GM18867 (cell line): ENCODE results near the gene MYO6.
A peak's percentile ranks its signal among the peaks of the same experiment; 100 is the strongest.

ENCODE experiments used
- ATAC-seq: cut with Tn5 transposase; IDR thresholded peaks from one replicate; pipeline ENCODE4 v1.9.1; 2021; ENCODE audit warnings: mild to moderate bottlenecking, moderate library complexity; ENCODE audit not compliant: unreplicated experiment

MYO6 gene

GRCh38 chr6:75762063-75762462, 13.0 kb downstream of the MYO6 start:
- ATAC-seq, result no peak

DNA sequence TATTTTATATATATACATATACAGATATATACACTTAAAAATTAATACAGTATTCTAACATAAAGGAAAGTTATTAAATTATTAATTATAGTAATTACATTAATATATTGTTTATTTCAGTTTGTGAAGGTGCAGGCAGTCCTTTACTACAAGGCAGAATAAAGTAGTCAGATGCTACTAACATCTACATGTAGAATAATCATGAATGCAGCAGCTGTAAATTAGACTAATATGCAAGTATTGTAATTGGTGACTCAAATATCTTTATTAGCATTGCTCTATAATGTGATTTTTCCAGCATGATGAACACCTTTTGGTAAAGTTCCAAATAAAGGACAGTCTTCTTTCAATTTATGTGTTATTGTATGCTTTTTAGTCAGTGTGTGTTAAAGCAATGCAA, 17.3 kb downstream of the MYO6 start:
- ATAC-seq, result no peak

DNA sequence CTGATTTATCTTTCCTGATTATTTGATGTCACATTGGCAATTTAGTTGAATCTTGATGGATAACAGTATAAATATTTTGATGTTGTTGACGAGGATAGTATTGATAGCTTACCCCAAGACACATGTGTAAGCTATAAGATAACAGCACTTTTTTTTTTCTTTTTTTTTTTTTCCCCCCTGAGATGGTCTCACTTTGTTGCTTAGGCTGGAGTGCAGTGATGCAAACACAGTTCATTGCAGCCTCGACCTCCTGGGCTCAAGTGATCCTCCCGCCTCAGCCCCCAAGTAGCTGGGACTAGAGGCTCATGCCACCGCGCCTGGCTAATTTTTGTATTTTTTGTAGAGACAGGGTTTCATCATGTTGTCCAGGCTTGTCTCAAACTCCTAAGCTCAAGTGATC, 21.8 kb downstream of the MYO6 start:
- ATAC-seq, result no peak

GRCh38 chr6:75775219-75775618, 26.2 kb downstream of the MYO6 start:
- ATAC-seq, result no peak

DNA sequence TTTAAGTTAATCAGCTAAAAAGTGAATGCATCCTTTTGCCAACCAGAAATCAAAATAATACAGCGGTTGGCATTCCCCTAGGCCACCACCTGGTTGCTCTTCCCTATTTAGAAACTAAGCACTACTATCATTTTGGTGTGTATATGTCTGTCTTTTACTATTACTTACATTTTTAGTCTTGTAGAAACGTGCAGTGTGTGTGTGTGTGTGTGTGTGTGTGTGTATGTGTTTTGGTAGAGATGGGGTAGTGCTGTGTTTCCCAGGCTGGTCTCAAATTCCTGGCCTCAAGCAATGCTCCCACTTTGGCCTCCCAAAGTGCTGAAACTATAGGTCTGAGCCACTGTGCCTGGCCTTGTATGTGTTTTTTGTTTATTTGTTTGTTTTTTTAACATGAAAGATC, 27.4 kb downstream of the MYO6 start:
- ATAC-seq, result no peak

DNA sequence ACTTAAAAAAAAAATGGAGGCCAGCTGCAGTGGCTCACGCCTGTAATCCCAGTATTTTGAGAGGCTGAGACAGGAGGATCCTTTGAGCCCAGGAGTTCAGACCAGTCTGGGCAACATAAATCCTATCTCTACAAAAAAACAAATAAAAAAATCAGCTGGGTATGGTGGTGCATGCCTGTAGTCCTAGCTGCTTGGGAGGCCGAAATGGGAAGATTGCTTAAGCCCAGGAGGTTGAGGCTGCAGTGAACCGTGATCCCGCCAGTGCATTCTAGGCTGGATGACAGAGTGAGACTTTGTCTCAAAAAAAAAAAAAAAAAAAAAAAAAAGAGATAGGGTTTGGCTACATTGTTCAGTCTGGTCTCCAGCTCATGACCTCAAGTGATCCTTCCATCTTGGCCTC, 29.7 kb downstream of the MYO6 start:
- ATAC-seq, result no peak

DNA sequence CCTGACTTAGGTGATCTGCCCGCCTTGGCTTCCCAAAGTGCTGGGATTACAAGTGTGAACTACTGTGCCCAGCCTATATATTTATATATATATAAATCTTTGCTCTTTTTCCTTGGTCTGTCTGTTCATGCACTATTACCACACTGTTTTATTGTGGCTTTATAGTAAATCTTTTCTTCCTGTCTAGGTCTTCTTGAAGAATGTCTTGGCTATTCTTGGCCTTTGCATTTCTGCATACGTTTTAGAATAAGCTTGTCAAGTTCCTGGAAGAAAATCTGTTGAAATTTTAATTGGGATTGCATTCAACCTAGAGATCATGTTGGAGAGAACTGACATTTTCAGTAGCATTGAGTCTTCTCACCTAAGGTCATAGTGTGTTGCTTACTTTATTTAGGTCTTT, 37.1 kb downstream of the MYO6 start:
- no peak for ATAC-seq

GRCh38 chr6:75788894-75789293, 39.9 kb downstream of the MYO6 start:
- ATAC-seq, result peak; percentile 72

- ATAC-seq, result no peak
These were observed 42.8 kb downstream of the MYO6 start for GRCh38 chr6:75791881-75792280.

- ATAC-seq, result no peak
These were observed 45.4 kb downstream of the MYO6 start for GRCh38 chr6:75794351-75794846.

GRCh38 chr6:75794954-75795739, 46.1 kb downstream of the MYO6 start:
- ATAC-seq, result no peak

DNA sequence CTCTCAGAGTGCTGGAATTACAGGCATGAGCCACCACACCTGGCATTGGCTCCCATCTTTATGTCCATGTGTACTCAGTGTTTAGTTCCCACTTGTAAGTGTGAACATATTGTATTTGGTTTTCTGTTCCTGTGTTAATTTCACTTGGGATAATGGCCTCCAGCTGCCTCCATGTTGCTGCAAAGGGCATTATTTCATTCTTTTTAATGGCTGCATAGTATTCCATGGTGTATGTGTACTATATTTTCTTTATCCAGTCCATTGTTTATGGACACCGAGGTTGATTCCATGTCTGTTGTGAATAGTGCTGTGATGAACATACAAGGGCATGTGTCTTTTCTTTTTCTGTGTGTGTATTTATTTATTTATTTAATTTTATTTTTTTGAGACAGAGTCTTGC, 47.7 kb downstream of the MYO6 start:
- ATAC-seq, result no peak

DNA sequence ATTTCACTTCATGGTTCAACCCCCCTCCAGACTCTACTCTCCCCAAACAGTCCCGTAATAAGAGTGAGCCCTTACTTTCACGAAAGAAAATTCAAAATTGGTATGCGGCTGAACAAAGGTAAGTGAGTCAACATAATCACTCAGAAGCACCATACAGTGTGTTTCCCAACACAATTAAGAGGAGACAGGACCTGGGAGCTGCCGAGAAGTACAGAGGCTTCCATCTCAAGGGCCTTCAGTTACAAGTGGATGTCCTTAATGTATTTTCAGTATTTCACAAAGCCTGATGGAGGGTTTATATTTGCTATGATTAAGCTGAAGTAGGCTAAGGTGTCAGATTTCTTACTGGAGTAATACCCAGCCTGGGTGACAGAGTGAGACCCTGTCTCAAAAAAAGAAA, 51.1 kb downstream of the MYO6 start:
- no peak for ATAC-seq

GRCh38 chr6:75800708-75801505, 51.9 kb downstream of the MYO6 start:
- ATAC-seq, result no peak

GRCh38 chr6:75802366-75802765, 53.3 kb downstream of the MYO6 start:
- no peak for ATAC-seq

DNA sequence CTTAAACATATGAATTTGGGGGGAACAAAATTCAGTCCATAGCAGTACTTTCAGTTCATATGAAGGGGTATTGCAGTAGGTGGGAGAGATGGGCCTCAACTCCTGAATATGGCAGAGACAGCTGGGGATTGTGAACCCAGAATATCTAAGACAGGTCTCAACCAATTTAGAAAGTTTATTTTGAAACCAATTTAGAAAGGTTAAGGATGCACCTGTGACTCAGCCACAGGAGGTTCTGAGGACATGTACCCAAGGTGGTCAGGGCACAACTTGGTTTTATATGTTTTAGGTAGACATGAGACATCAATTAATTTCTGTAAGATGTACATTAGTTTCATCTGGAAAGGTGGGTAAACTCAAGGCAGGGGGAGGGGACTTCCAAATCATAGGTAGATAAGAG, 59.5 kb downstream of the MYO6 start:
- no peak for ATAC-seq

DNA sequence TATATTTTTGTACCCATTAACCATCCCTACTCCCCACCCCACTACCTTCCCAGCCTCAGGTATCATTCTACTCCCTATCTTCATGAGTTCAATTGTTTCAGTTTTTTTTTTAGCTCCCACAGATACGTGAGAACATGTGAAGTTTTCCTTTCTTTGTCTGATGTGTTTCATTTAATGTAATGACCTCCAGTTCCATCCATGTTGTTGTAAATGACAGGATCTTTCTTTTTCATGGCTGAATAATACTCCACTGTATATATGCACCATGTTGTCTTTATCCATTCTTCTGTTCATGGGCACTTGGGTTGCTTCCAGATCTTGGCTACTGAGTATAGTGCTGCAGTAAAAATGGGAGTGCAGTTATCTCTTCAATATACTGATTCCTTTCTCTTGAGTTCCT, 63.5 kb downstream of the MYO6 start:
- ATAC-seq, result no peak

- ATAC-seq, result no peak
These were observed 64.6 kb downstream of the MYO6 start for GRCh38 chr6:75813476-75814250.

GRCh38 chr6:75815756-75816155, 66.7 kb downstream of the MYO6 start:
- no peak for ATAC-seq

GRCh38 chr6:75818098-75818855, 69.2 kb downstream of the MYO6 start:
- no peak for ATAC-seq
